Mesendoderm (in vitro differentiated cells): ENCODE data around the gene RAB30. TPM values are rescaled to one million over a fixed set of nuclear protein-coding genes. Genes with fewer than 3 reads are reported as not detected.

ENCODE experiments used
- DNase-seq: peaks from one replicate; pipeline ENCODE4 v3.0.0; 2013
- H2AK5ac ChIP-seq: 2 replicates; pipeline ENCODE4 v1.6.1; 2013; ENCODE audit warnings: low read length, inconsistent platforms
- H2BK120ac ChIP-seq: 2 replicates; pipeline ENCODE4 v1.6.1; 2013; ENCODE audit warnings: low read depth, mild to moderate bottlenecking, low read length, moderate library complexity, mixed read lengths
- H2BK15ac ChIP-seq: replicated peaks from 2 replicates; pipeline ENCODE4 v1.6.1; 2013; ENCODE audit warnings: low read depth, mild to moderate bottlenecking, moderate library complexity
- H2BK5ac ChIP-seq: 2 replicates; pipeline ENCODE4 v1.6.1; 2013; ENCODE audit warnings: low read length, inconsistent platforms
- H3K18ac ChIP-seq: 2 replicates; pipeline ENCODE4 v1.6.1; 2013; ENCODE audit warnings: mild to moderate bottlenecking, low read length, mixed read lengths
- H3K23ac ChIP-seq: one replicate; pipeline ENCODE4 v1.6.1; 2013; ENCODE audit warnings: low read length
- H3K27ac ChIP-seq: 2 replicates; pipeline ENCODE4 v1.5.1; 2013; ENCODE audit warnings: low read depth, mild to moderate bottlenecking, inconsistent platforms, low read length, moderate library complexity
- H3K27me3 ChIP-seq: 2 replicates; pipeline ENCODE4 v1.6.1; 2013; ENCODE audit warnings: low read length, control low read depth, mild to moderate bottlenecking, inconsistent platforms; ENCODE audit not compliant: insufficient read depth, poor library complexity
- H3K36me3 ChIP-seq: 2 replicates; pipeline ENCODE4 v1.6.1; 2013; ENCODE audit warnings: low read length, inconsistent platforms; ENCODE audit not compliant: control insufficient read depth, insufficient read depth
- H3K4ac ChIP-seq: one replicate; pipeline ENCODE4 v1.6.1; 2013; ENCODE audit warnings: low read depth, mild to moderate bottlenecking, low read length, moderate library complexity
- H3K4me1 ChIP-seq: 2 replicates; pipeline ENCODE4 v1.6.1; 2013; ENCODE audit warnings: low read depth, low read length, inconsistent platforms; ENCODE audit not compliant: control insufficient read depth
- H3K4me2 ChIP-seq: 2 replicates; pipeline ENCODE4 v1.6.1; 2013; ENCODE audit warnings: low read length
- H3K4me3 ChIP-seq: 2 replicates; pipeline ENCODE4 v1.5.1; 2013; ENCODE audit warnings: mild to moderate bottlenecking, low read length
- H3K56ac ChIP-seq: one replicate; pipeline ENCODE4 v1.6.1; 2013; ENCODE audit warnings: low read length
- H3K79me1 ChIP-seq: 2 replicates; pipeline ENCODE4 v1.6.1; 2013; ENCODE audit warnings: low read length, inconsistent platforms
- H3K79me2 ChIP-seq: 2 replicates; pipeline ENCODE4 v1.6.1; 2013; ENCODE audit warnings: mild to moderate bottlenecking, low read length; ENCODE audit not compliant: control insufficient read depth, insufficient read depth
- H3K9ac ChIP-seq: 2 replicates; pipeline ENCODE4 v1.6.1; 2013; ENCODE audit warnings: low read length, inconsistent platforms
- H4K5ac ChIP-seq: one replicate; pipeline ENCODE4 v1.6.1; 2013; ENCODE audit warnings: low read length
- H4K8ac ChIP-seq: one replicate; pipeline ENCODE4 v1.6.1; 2013; ENCODE audit warnings: low read depth, mild to moderate bottlenecking, control low read depth, low read length, moderate library complexity
- WGBS: extraction: QIAGEN DNeasy Blood & Tissue Kit; methylation state at CpG from one replicate; pipeline ENCODE4 v1.1.7; 2013; ENCODE audit warnings: low lambda C conversion rate, missing lambda C conversion rate; ENCODE audit not compliant: insufficient coverage; ENCODE audit errors: extremely low coverage; 5-methylcytosine and 5-hydroxymethylcytosine counted together
- small RNA-seq: library from polyadenylated mRNA; stranded (forward); fragments of <200 nt; extraction: miRNeasy Mini kit (QIAGEN cat#:217004); gene quantifications from one replicate; pipeline ENCODE3, GENCODE V24; 2013; ENCODE audit not compliant: insufficient read depth

Gene RAB30

DNA sequence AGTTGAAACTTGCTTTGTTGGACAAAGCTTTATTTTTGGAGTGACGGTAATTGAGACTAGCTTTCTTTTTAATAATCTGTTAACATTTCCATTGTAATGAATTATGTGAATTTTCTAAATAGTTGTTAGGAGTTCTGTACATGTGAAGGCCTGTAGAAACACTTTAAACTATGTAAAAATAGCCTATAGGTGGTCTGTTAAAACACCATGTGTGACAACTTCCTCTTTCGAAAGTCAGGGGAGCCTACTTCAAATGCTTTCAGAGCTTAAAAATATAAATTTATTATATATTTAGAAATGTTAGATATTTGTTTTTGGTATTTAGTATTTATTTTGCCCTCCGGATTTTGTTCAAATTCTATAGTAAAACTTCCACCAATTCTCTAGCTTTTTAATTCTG is 141.5 kb downstream of the RAB30 start:
- Histone ChIP-seq H3K9ac (no peak overlapping the region), H2BK5ac (no peak overlapping the region), H3K27ac (no peak overlapping the region), H2AK5ac (no peak overlapping the region), H3K4ac (no peak overlapping the region), H4K8ac (no peak overlapping the region), H3K27me3 (no peaks in the 10 kb centered on the region), H3K18ac (no peak overlapping the region), H4K5ac (no peak overlapping the region), H3K79me2 (no peaks in the 10 kb centered on the region), H3K23ac (no peak overlapping the region), H3K4me1 (no peaks in the 10 kb centered on the region), H2BK15ac (no peak overlapping the region), H3K36me3 (no peaks in the 10 kb centered on the region), H3K79me1 (no peaks in the 10 kb centered on the region), H3K4me3 (no peak overlapping the region), H3K4me2 (no peak overlapping the region), H2BK120ac (no peak overlapping the region), H3K56ac (no peak overlapping the region)
- DNase-seq: no peak
- WGBS: no CpG with 5 or more reads among the region's 3 CpGs

DNA sequence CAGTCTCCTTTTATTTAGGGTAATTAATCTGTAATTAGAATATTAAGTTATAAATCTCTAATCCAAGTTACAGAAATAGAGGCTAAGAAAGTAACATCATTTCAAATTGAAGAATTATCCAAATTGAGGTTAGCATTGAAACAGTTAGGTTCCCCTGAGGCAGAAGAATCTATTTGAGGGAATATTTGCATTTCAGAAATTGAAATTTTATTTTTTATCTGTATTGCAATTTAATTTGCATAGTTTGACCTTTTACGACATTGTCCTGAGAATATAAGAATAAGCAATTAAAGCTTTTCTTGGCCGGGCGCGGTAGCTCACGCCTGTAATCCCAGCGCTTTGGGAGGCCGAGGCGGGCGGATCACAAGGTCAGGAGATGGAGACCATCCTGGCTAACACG is 142.6 kb downstream of the RAB30 start:
- H2BK5ac ChIP-seq: no peak overlapping the region
- H4K5ac ChIP-seq: no peak overlapping the region
- no peak overlapping the region for H3K4me2 ChIP-seq
- no peak overlapping the region for H3K27ac ChIP-seq
- H2BK120ac ChIP-seq: no peak overlapping the region
- no peaks in the 10 kb centered on the region for H3K79me2 ChIP-seq
- no peaks in the 10 kb centered on the region for H3K79me1 ChIP-seq
- no peaks in the 10 kb centered on the region for H3K27me3 ChIP-seq
- no peak overlapping the region for H3K9ac ChIP-seq
- no peak overlapping the region for H4K8ac ChIP-seq
- no peak overlapping the region for H2BK15ac ChIP-seq
- no peak overlapping the region for H3K56ac ChIP-seq
- no peaks in the 10 kb centered on the region for H3K36me3 ChIP-seq
- WGBS: no CpG with 5 or more reads among the region's 10 CpGs
- DNase-seq: no peak
- no peak overlapping the region for H3K18ac ChIP-seq
- no peak overlapping the region for H3K4ac ChIP-seq
- no peak overlapping the region for H2AK5ac ChIP-seq
- H3K4me3 ChIP-seq: no peak overlapping the region
- no peaks in the 10 kb centered on the region for H3K4me1 ChIP-seq
- H3K23ac ChIP-seq: no peak overlapping the region

DNA sequence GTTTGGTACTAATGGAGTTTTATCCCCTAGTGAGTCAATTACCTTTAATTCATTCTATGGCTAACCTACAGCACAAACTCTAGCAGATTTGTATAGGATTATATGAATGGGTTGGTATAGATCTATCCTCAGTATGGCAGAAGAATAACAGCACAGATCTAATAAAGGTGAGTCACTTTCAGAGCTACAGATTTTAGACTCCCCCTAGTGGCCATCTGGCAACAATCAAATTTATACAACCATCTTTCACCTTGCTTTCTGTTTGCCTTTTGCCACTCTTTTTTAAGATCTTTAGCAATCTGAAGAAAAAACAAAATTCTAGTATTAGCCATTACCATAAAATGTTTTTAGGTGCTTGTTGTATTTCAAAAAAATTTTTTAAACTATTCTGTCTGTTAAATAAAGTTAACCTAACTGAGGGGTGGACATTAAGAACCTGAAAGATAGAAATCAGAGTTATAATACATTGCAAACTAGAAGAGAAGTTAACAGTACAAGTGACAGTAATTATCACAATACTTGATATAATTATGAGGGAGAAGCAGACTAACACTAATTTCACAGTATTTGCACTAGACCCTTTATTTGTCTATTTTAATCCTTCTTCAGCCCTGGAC is 144.3 kb downstream of the RAB30 start:
- Histone ChIP-seq H3K4me1 (no peaks in the 10 kb centered on the region), H4K5ac (no peak overlapping the region), H3K36me3 (no peaks in the 10 kb centered on the region), H2BK120ac (no peak overlapping the region), H3K9ac (no peak overlapping the region), H3K56ac (no peak overlapping the region), H2AK5ac (no peak overlapping the region), H3K27ac (no peak overlapping the region), H3K79me1 (no peaks in the 10 kb centered on the region), H3K4me3 (no peak overlapping the region), H3K79me2 (no peaks in the 10 kb centered on the region), H4K8ac (no peak overlapping the region), H3K18ac (no peak overlapping the region), H3K23ac (no peak overlapping the region), H3K4ac (no peak overlapping the region), H2BK15ac (no peak overlapping the region), H2BK5ac (no peak overlapping the region), H3K4me2 (no peak overlapping the region), H3K27me3 (no peaks in the 10 kb centered on the region)
- peak; percentile 54 for DNase-seq

- no peak overlapping the region for H4K8ac ChIP-seq
- H3K18ac ChIP-seq: no peak overlapping the region
- H3K23ac ChIP-seq: no peak overlapping the region
- H2BK15ac ChIP-seq: no peak overlapping the region
- WGBS: no CpG with 5 or more reads among the region's 5 CpGs
- no peak overlapping the region for H3K4ac ChIP-seq
- H2BK120ac ChIP-seq: no peak overlapping the region
- no peaks in the 10 kb centered on the region for H3K79me1 ChIP-seq
- no peaks in the 10 kb centered on the region for H3K27me3 ChIP-seq
- H3K4me2 ChIP-seq: no peak overlapping the region
- H3K4me1 ChIP-seq: no peaks in the 10 kb centered on the region
- no peak for DNase-seq
- H4K5ac ChIP-seq: no peak overlapping the region
- no peaks in the 10 kb centered on the region for H3K79me2 ChIP-seq
- no peak overlapping the region for H3K56ac ChIP-seq
- H3K36me3 ChIP-seq: no peaks in the 10 kb centered on the region
- H2AK5ac ChIP-seq: no peak overlapping the region
- no peak overlapping the region for H2BK5ac ChIP-seq
- H3K4me3 ChIP-seq: no peak overlapping the region
- H3K27ac ChIP-seq: no peak overlapping the region
- H3K9ac ChIP-seq: no peak overlapping the region
Observed at GRCh38 chr11:82924522-82925224, 147.0 kb downstream of the RAB30 start.

Small RNA genes within 50 kb of the gene (small RNA-seq; reads per million reads assigned to genes)
- not detected for gene SNORA70E
